HepG2 (cell line): ENCODE measurements around the gene RILPL1. TPM values are rescaled to one million over a fixed set of nuclear protein-coding genes. Genes with fewer than 3 reads are reported as not detected.
A peak's percentile ranks its signal among the peaks of the same experiment; 100 is the strongest.

Experiments
- ADNP ChIP-seq: sonication (generic); formaldehyde crosslinking; IDR thresholded peaks from 2 replicates; pipeline ENCODE4 v1.4.0; 2020; ENCODE audit warnings: missing genetic modification reagents
- CBFB ChIP-seq: sonication (generic); formaldehyde crosslinking; IDR thresholded peaks from 2 replicates; pipeline ENCODE4 v1.4.0; 2020; ENCODE audit warnings: missing genetic modification reagents
- CREBL2 ChIP-seq: sonication (generic); formaldehyde crosslinking; IDR thresholded peaks from 2 replicates; pipeline ENCODE4 v1.8.1; 2023; ENCODE audit warnings: missing genetic modification reagents, mild to moderate bottlenecking, borderline replicate concordance
- KDM5B ChIP-seq: sonication (generic); formaldehyde crosslinking; IDR thresholded peaks from 2 replicates; pipeline ENCODE4 v1.4.0; 2020; ENCODE audit warnings: missing genetic modification reagents, mild to moderate bottlenecking, borderline replicate concordance
- KLF13 ChIP-seq: sonication (generic); formaldehyde crosslinking; IDR thresholded peaks from 2 replicates; pipeline ENCODE4 v1.4.0; 2020; ENCODE audit warnings: mild to moderate bottlenecking, missing genetic modification reagents
- KMT2A ChIP-seq: sonication (generic); formaldehyde crosslinking; IDR thresholded peaks from 2 replicates; pipeline ENCODE4 v1.4.0; 2020; ENCODE audit warnings: missing genetic modification reagents
- MAX ChIP-seq: IDR thresholded peaks from 2 replicates; pipeline ENCODE4 v1.6.1; 2012; ENCODE audit warnings: inconsistent platforms
- MED1 ChIP-seq: sonication (generic); formaldehyde crosslinking; IDR thresholded peaks from 2 replicates; pipeline ENCODE4 v1.4.0; 2020; ENCODE audit warnings: missing genetic modification reagents
- MED13 ChIP-seq: sonication (generic); formaldehyde crosslinking; IDR thresholded peaks from 2 replicates; pipeline ENCODE4 v1.5.0; 2020; ENCODE audit warnings: missing genetic modification reagents
- NCOA2 ChIP-seq: sonication (generic); formaldehyde crosslinking; IDR thresholded peaks from 2 replicates; pipeline ENCODE4 v1.8.0; 2022; ENCODE audit warnings: inconsistent platforms
- NCOR1 ChIP-seq: fragments of 200-600 bp; sonication (generic); IDR thresholded peaks from 2 replicates; pipeline ENCODE4 v1.7.0; 2017; ENCODE audit warnings: antibody characterized with exemption, low read length, borderline replicate concordance
- NFKBIZ ChIP-seq: IDR thresholded peaks from 2 replicates; pipeline ENCODE4 v1.6.1; 2018; ENCODE audit warnings: missing genetic modification reagents, missing compliant biosample characterization
- NR0B2 ChIP-seq: sonication (generic); formaldehyde crosslinking; IDR thresholded peaks from 2 replicates; pipeline ENCODE4 v1.4.0; 2020; ENCODE audit warnings: mild to moderate bottlenecking, missing genetic modification reagents
- PHF8 ChIP-seq: sonication (generic); formaldehyde crosslinking; IDR thresholded peaks from 2 replicates; pipeline ENCODE4 v1.5.0; 2020; ENCODE audit warnings: missing genetic modification reagents
- PTBP1 ChIP-seq: fragments of 200-400 bp; formaldehyde crosslinking; IDR thresholded peaks from 2 replicates; pipeline ENCODE4 v1.6.1; 2018; ENCODE audit warnings: low read length, low read depth; ENCODE audit not compliant: poor library complexity, severe bottlenecking
- SP140L ChIP-seq: sonication (generic); formaldehyde crosslinking; IDR thresholded peaks from 2 replicates; pipeline ENCODE4 v1.4.0; 2020; ENCODE audit warnings: missing genetic modification reagents, borderline replicate concordance
- TEAD3 ChIP-seq: optimal IDR thresholded peaks from 2 replicates; pipeline ENCODE3; 2016; ENCODE audit warnings: borderline replicate concordance
- TFDP2 ChIP-seq: sonication (generic); formaldehyde crosslinking; IDR thresholded peaks from 2 replicates; pipeline ENCODE4 v1.4.0; 2020; ENCODE audit warnings: missing genetic modification reagents
- YEATS2 ChIP-seq: sonication (generic); formaldehyde crosslinking; IDR thresholded peaks from 2 replicates; pipeline ENCODE4 v1.4.0; 2020; ENCODE audit warnings: missing genetic modification reagents, borderline replicate concordance
- ZBTB14 ChIP-seq: sonication (generic); formaldehyde crosslinking; IDR thresholded peaks from 2 replicates; pipeline ENCODE4 v1.4.0; 2020; ENCODE audit warnings: missing genetic modification reagents
- ZNF296 ChIP-seq: sonication (generic); formaldehyde crosslinking; conservative IDR thresholded peaks from 2 replicates; pipeline ENCODE4 v1.5.0; 2020; ENCODE audit warnings: mild to moderate bottlenecking, missing genetic modification reagents
- ZNF317 ChIP-seq: sonication (generic); formaldehyde crosslinking; IDR thresholded peaks from 2 replicates; pipeline ENCODE4 v1.5.0; 2020; ENCODE audit warnings: mild to moderate bottlenecking, missing genetic modification reagents
- ZNF331 ChIP-seq: sonication (generic); formaldehyde crosslinking; IDR thresholded peaks from 2 replicates; pipeline ENCODE4 v1.4.0; 2020; ENCODE audit warnings: missing genetic modification reagents
- ZNF562 ChIP-seq: sonication (generic); formaldehyde crosslinking; IDR thresholded peaks from 2 replicates; pipeline ENCODE4 v1.8.0; 2022; ENCODE audit warnings: missing genetic modification reagents, borderline replicate concordance
- ZNF563 ChIP-seq: sonication (generic); formaldehyde crosslinking; IDR thresholded peaks from 2 replicates; pipeline ENCODE4 v1.8.0; 2022; ENCODE audit warnings: mild to moderate bottlenecking, moderate library complexity, missing genetic modification reagents
- ZNF567 ChIP-seq: sonication (generic); formaldehyde crosslinking; IDR thresholded peaks from 2 replicates; pipeline ENCODE4 v1.8.1; 2023; ENCODE audit warnings: mild to moderate bottlenecking, missing genetic modification reagents, borderline replicate concordance
- ZNF607 ChIP-seq: sonication (generic); formaldehyde crosslinking; IDR thresholded peaks from 2 replicates; pipeline ENCODE4 v1.5.1; 2020; ENCODE audit warnings: missing genetic modification reagents, mild to moderate bottlenecking, borderline replicate concordance
- ZNF792 ChIP-seq: IDR thresholded peaks from 2 replicates; pipeline ENCODE4 v1.6.1; 2016
- polyA plus RNA-seq, 8 experiments: library from polyadenylated mRNA; depleted of rRNA in 3 of 8; stranded (reverse) in 7 of 8; unstranded in 1 of 8; fragments of >200 nt; fragmentation: Illumina TruSeq in 4 of 8; extraction: Trizol in 4 of 8; gene quantifications; 2 replicates each; pipeline versions ENCODE4 v1.2.1 to v1.2.3, GENCODE V29; 2011 to 2016; ENCODE audit warnings: low read depth in 4 of 8, missing spikeins in 1 of 8, mixed read lengths in 1 of 8; ENCODE audit not compliant: insufficient read depth in 1 of 8
- total RNA-seq, 5 experiments: library from RNA; depleted of rRNA; stranded (reverse); fragments of >200 nt; fragmentation: Illumina TruSeq; extraction: Trizol; gene quantifications; 2 replicates each; pipeline ENCODE4 v1.2.3, GENCODE V29; 2016; ENCODE audit warnings: low read depth in 1 of 5

Gene RILPL1
- total and polyA plus RNA-seq, 2 of the 13 experiments (the other 11 are each of a cell fraction or from before 2014, with no cell fraction given): 5.8 to 28.4 TPM

GRCh38 chr12:123532808-123533649 lies 490 bp downstream of the RILPL1 start (continued):
- TF ChIP-seq ZBTB14: peak; percentile 91
- TF ChIP-seq ADNP (CRISPR knock-in tag): peak; percentile 87
- peak; percentile 95 for TF ChIP-seq MAX
- peak; percentile 68; the same call in 1 of the 2 replicates for TF ChIP-seq ZNF607 (CRISPR knock-in tag)
- peak; percentile 74; the same call in 1 of the 2 replicates for TF ChIP-seq ZNF317
- peak; percentile 33; the same call in 1 of the 2 replicates for TF ChIP-seq ZNF563 (CRISPR knock-in tag)
- TF ChIP-seq SP140L (CRISPR knock-in tag): no peak
- TF ChIP-seq MED1 (CRISPR knock-in tag): peak; percentile 46; the same call in 1 of the 2 replicates
- TF ChIP-seq ZNF792 (CRISPR knock-in tag): peak; percentile 32; the same call in 1 of the 2 replicates
- TF ChIP-seq KDM5B (CRISPR knock-in tag): peak; percentile 98
- peak; percentile 80 for TF ChIP-seq TFDP2
- no peak for TF ChIP-seq NFKBIZ (CRISPR knock-in tag)
- TF ChIP-seq NR0B2 (CRISPR knock-in tag): peak; percentile 96
- TF ChIP-seq MED13 (CRISPR knock-in tag): 0 out of 2 replicates have a peak, but pooled peaks have one; percentile 34
- TF ChIP-seq ZNF567 (CRISPR knock-in tag): 0 out of 2 replicates have a peak, but pooled peaks have one; percentile 35
- peak; percentile 73 for TF ChIP-seq CBFB
- TF ChIP-seq ZNF331: peak; percentile 69; the same call in 1 of the 2 replicates
- TF ChIP-seq CREBL2 (CRISPR knock-in tag): no peak
- peak; percentile 72; the same call in 1 of the 2 replicates for TF ChIP-seq KLF13
- no peak for TF ChIP-seq NCOR1
- TF ChIP-seq ZNF296 (CRISPR knock-in tag): peak; percentile 82; the same call in 1 of the 2 replicates
- TF ChIP-seq ZNF562: no peak
- TF ChIP-seq KMT2A (CRISPR knock-in tag): peak; percentile 57
- no peak for TF ChIP-seq NCOA2
- peak; percentile 53 for TF ChIP-seq TEAD3 (CRISPR knock-in tag)
- TF ChIP-seq PHF8: peak; percentile 87
- TF ChIP-seq YEATS2 (CRISPR knock-in tag): peak; percentile 57
- TF ChIP-seq PTBP1: peak; percentile 38
